GM18498 (cell line): ENCODE data around the gene DSG2.
A peak's percentile ranks its signal among the peaks of the same experiment; 100 is the strongest.

Source experiments
- ATAC-seq: cut with Tn5 transposase; IDR thresholded peaks from one replicate; pipeline ENCODE4 v1.9.1; 2021; ENCODE audit warnings: mild to moderate bottlenecking, moderate library complexity; ENCODE audit not compliant: unreplicated experiment

The DSG2 gene

DNA sequence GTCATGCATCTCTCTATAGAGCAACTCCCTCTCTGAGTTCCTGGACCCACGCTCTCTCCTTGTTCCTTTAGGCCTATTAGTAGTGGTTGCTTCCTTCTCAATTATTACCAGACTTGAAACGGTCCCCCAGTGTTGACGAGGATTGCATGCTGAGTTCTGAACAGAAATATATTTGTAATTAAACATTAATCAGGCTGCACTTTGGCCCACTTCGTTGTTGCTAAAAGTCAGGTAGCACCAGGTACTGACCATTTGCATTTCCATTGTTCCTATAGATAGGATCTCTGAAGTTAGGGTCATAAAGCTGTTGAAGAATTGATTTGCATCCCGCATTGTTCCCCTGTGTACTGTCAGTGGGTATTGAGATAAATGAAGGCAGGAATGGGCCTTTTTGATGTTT is 56.8 kb downstream of the DSG2 start:
- no peak for ATAC-seq

DNA sequence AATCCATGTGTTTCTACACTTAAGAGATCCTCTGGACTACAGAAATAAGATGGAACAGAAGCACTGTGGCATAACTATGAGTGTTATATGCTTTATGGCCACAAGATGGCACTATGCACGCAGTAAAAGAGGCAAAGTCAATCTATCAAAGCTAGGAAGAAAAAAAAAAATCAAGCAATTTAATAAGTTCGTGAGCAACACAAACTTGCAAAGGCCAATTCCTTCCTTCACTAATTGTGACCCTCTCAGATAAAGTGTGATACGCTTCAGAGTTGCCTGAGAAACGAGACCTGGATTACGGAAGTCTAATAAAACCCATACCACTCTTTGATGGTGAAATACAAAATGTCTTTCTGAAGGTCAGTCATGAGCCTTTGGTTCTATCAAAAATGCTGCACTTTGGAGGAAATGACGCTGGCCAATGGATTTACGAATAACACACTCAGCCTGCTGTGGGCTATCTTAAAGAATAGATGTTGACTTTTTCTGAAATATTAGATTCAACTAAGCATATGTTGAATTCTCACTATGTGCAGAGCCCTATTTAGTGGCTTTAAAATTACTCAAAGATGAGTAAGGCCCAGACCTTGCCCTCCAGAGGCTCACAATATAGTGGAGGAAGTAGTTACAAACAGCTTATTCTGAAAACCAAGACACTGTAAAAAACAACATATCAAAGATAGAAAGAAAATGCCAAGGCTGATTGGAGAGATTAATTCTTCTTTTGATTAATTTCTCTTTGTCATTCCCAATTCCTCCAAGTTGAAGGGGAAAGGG is 58.2 kb downstream of the DSG2 start:
- peak; percentile 66 for ATAC-seq

DNA sequence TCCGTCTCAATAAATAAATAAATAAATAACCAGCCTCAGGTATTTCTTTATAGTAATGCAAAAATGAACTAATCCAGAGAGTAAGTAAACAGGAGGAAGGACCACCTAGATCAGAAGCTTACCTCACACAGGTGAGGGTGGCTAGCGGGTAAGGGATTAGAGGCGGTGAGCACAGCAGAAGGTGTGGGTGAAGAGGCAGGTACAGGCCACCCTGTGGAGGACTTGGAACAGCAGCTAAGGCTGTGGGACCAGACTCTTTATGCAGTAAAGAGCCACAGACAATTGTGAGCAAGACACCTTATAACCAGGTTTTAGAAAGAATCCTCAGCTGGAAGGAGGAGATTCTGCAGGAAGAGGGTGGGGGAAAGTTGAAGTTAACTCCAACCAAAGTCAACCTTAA is 59.5 kb downstream of the DSG2 start:
- no peak for ATAC-seq

DNA sequence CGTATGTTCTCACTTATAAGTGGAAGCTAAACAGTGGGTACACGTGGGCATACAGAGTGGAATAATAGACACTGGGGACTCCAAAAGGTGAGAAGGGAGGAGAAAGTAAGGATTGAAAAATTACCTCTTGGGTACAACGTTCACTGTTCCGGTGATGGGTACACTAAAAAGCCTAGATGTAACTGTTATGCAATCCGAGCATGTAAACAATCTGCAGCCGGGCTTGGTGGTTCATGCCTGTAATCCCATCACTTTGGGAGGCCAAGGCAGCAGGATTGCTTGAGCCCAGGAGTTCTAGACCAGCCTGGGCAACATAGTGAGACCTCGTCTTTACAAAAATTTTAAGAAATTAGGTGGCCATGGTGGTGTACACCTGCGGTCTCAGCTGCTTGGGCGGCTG is 60.6 kb downstream of the DSG2 start:
- ATAC-seq: no peak

DNA sequence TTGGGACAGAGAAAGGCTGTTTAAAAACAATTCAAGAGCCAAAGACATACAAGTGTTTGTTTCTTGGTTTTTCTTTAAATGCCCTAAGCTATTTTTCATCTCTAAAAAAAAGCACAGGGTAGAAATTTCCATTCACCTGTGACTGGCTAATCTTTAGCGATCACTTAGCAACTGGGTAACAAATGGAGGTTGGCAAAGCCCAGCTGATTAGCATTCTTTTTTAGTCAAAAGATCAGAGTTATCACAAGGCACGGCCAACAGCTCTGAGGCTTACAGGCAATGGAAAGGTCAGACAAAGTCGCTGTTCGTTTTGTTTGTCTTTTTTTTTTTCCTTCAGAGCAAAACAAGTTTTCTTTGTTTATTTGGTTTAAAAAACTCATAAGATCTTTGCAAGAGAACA is 64.7 kb downstream of the DSG2 start:
- no peak for ATAC-seq

DNA sequence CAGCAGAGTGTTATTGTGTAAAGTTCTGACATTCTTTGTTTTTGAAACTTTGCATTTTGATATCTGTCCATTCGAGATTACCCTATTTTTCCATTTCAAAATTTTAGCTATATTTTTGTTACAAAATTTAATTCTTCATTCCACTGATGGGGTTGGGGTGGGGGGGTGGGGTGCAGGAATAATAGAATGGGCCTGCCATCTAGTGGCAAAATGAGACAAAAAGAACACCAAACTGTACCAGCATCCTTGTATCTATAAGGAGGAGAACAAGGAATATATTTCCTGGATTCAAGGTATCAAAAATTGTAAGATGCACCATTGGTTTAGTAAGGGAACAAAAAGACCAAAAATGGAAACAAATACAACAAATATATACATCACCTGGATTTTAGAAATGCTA is 65.8 kb downstream of the DSG2 start:
- no peak for ATAC-seq

DNA sequence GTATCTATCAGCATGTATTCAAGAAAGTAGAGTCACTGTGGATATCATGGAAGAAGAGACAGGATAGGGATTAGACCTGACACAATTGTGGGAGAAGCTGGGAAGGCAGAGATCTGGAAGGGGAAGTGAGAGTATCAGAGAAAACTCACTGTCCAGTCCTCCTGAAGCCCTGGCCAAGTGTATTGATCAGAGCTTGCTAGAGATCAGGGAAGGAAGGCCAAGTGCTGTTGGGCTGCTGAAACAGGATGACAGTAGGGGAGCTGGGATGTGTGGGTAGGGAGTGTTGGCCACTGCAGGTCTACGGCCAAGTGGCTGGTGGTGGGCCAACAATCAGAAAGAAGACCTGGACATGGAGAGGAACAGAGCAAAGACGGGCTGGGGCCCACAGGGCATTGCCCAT is 67.4 kb downstream of the DSG2 start:
- no peak for ATAC-seq

DNA sequence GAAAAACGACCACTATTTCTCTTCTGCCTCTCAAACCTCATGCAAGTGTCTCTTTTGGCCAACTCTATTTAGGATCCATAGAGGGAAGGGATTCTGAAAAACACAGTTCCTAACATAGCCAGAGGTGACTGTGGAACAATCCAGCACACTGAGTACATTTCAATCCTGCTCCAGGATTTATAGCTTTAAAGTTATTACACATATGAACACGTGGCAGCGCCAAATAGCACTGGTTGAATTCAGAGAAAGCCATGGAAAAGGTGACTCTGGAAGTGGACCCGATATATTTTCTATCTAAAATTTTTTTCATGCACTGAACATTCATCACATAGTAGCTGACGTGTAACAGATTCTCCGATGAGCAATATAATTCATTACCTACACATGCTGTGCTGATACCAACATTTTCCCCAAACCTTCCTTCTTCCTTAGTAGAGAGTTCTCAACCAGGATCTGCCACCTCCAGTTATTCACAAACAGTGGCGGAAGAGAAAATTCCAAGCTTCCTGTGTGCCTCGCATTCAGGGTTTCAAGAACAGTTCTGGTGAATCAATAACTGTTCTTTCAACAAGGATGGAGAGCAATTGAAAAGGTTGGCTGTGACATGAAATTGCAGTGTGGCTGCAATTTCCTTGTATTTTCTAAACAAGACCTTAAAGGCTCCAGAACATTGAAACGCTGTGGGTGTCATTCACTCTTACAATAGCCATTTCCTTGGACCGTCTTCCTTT is 68.0 kb downstream of the DSG2 start:
- no peak for ATAC-seq

DNA sequence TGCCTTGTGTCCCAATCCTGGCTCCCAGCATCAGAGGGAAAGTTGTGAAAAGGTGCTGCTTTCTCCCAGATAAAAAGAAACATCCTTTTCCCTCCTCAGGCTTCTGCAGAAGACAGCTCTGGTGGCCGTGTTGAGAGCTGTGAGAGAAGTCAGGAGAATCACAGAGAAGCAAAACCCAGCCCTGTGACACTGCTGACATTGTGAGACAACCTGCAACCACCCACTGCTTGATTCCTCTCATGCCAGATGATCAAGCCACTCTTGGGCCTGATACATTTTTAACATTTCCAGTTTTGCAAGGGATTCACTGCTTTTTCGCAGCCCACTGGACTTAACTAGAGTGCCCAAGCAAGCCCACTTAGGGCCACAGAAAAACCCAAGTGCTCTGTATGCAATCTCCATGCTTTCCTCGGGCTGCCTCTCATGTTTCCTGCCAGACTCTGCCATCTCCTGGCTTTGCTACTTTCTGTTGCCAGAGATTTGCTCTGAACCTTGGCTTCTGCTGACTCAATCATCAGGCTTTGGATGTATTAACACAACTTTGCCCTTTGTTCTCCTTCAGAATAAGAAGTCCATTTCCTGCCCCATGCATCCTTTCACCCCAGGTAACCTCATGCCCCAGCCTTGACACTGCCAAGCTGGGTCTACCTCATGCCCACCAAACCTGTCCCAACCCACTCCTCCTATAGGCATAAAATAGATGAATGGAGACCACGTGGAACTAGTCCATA is 68.8 kb downstream of the DSG2 start:
- ATAC-seq: no peak

DNA sequence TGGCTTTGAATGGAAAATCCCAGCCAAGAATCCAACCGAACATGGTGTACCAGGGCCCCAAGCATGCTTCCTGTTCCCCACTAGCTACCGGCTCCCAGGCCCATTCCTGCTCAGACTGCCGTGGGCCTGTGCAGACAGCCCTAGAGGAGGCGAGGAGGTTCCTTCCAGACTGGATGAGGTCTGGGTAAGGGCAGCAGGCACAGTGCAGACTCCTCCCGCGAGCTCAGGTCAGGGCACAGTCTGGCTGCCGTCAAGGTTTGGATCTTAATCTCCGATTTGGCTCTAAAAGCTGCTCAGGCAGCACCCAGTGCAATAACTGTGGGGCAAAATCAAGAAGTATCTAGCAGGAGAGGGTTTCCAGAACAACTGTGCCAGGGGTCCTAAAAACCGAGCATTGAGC is 74.4 kb downstream of the DSG2 start:
- ATAC-seq: no peak

DNA sequence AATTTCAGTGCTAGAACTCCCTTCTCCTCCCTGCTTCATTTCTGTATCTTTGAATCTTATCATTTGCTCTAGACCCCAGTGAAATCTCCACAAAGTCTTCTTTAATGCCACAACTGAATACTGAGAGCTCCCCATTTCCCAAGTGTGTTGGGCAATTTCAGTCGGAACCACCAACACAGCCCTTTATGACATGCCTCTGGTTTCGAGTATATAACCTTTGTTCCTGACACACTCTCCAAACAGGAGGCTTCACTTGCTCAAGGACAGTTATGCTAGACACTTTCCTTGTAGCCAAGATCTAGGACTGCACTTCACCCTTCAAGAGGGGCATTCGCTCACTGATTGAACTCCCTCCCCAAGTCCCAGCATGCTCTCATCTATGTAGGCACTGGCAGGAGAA is 75.1 kb downstream of the DSG2 start:
- ATAC-seq: no peak

DNA sequence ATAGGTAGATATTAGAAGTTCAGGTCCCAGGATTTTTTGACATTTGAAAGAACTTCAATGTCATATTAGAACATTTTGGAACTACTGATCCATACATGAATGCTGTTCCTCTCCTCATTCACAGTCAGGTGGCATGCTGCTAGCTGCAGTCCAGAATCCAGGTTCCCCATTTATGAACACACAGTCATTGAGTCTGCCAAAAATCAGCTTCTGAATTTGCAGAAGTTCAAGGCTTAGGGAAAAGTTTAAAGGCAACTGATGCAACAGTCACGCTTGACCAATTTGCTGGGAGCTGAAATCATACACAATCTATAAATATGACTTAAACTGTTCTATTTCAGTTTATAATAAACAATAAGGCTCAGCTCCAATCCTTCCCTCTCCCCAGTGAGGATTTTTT is 76.4 kb downstream of the DSG2 start:
- no peak for ATAC-seq

DNA sequence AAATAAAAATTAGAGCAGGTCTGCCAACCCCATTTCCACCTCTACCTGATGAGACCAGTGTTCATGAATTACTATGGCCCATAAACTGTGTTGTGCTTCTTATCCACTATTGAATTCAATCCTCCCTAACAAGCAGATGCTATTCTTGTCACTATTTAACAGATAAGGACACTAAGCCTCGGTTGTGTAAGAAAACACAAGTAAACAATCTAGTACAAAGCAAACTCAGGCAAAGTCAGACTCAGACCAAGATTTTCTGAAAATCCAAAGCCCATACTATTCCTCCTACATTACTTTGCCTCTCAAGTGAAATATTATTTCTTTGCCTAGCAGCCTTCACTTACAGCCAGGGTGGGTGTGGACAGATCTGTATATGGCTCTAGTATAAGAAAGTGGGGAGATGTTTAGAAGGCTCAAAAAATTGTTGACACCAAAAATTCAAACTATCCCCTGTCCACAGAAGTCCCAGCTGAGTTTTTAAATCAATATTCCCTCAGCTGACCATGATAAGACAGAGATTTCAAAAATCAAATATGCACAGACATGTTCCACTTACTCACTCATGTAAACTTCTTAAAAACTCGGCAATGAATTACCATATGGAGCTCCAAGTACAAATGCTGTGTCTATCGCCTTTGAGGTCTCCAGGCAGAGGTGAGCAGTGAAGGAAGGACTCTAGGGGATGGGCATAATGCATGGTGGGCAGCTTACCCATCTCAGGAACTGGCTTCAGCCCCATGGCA is 77.7 kb downstream of the DSG2 start:
- ATAC-seq: no peak

DNA sequence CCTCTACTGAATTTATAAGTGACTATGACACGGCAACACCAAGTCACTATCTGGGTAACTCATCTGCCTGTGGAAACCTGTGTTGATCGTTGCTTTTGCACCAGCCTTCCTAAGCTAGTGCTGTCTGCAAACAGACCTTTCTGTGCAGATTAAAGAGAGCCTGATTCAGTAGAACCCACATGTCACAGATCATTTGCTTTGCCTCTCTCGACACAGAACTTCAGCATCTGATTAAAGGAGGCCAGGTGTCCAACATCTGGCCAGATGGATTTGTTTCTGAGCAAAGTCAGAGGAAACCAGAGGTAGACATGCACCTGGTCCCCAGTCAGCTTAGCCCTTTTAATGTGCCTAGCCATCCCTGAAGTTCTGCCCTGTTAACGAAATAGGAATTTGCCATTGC is 78.7 kb downstream of the DSG2 start:
- ATAC-seq: no peak

DNA sequence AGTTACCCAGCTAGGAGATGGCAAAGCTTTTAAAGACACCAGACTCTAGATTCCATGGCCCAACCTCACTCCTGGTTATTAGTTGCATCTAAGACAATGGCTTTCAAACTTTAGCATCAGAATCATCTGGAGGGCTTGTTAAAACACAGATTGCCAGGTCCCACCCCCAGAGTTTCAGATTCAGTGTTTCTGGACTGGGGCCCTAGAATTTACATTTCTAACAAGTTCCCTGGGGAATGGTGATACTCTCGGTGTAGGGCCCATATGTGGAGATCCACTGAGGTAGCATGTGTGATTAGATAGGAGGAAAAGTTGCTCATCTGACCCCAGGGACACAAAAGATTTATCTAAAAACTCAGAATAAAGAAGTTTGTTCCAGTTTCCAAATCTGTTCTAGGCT is 79.2 kb downstream of the DSG2 start:
- ATAC-seq: no peak

DNA sequence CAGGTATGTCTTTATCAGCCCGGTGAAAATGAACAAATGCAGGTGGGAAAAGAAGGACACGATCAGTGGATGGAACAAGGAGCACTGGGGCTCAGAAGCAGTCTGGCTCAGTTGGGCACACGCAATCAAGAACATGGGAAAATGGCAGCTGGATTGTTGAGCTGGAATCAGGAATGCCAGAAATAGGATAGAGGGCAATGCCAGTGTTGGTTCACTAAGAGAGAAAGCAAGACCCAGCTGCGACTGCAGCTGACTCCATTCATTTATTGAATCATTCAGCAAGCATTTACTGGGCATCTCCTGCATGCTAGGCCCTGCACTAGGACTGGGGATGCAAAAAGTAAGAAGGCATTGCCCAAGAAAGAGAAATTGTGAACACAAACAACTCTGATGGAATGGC is 80.1 kb downstream of the DSG2 start:
- no peak for ATAC-seq

DNA sequence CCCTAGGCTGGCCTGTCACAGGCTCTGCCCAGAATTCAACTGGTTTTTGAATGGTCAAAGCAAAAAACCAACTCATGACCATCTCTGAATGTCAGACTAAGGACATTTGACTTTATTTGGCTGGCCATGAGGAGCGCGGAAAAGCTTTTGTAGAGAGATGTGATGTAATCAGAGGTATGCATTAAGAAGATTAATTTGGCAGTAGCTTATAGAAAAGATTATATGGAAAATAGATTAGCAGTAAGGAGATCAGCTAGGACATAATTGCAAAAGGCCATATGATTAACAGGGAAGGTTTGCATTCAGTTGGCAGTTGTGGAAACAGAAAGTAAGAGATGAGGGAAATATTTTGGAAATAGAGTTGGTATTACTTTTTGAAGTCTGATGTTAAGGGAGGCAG is 81.4 kb downstream of the DSG2 start:
- ATAC-seq: no peak

DNA sequence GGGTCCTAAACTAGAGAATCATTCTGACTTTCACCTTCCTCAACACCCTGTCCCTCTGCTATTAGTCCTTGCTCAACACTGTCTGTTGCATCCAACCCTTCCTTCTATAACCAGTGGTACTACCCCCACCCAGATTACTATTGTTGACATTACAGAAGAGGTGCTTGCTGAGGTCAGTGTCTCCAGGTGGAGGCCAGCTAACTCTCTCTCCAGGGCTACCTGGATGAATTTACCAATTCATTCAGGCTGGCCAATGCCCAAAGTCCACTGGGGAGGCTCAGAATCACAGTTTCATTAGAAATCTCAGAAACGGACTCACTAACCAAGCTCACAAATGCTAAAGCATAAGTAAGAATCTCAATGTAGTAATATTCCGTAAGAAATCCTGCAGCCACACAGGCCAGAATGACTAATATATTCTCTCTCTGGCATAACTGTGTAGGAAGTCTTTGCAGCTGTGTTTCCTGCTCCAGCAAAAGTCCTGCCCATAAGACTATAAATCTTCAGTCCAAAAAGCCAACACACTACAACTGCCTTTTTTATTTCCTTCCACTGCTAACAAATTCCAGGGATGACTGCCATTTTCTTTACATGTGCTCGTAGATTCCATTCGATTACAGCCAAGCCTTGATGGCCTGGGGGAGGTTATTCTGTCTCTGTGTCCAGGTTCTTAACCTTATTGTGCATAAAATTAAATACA is 83.7 kb downstream of the DSG2 start:
- no peak for ATAC-seq

DNA sequence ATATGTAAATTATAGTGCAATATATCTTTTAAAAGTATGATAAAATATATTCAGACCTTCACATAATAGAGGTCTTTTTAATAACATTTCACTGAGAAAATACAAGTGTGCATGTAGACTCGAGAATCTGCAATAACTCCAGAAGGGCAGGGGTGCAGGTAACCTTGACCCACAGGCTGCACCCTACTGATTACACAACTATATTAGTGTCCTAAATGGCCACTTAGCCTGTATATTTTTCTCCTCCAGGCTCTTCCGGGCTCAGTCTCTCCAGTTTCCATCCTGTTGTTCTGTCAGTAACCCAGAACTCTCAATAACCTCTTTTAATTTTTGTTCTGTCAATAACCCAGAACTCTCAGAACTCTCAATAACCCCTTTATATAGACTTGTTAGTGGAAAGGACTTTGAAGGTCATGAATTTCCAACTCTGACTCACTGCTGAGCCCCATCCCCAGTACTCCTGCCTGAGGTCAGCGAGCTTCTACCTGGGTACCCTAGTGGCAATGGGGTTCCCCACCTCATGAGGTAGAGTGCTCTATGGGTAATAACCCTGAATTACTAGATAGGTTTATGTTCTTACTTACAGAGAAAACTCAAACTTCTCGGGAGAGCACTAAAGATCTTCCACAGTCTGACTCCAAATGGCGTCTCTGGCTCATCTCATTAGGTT is 85.3 kb downstream of the DSG2 start:
- ATAC-seq: no peak

DNA sequence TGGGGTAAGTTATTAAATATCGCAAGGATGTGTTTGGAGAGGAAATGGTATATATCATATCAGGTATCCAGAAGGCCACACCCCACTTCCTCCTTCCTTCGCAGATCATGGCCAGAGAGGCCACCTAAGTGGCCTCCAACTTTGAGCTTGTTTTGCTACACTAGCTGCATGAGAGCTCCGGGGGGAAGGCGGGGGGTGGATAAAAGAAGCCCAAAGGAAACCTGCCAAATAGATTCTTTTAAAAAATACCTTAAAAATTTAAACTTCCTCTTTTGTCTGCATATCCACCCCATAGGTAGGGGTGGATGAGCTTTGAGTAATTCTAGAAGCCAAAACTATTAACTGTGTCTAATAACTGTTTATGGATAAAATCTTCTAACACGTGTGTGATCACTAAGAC is 88.0 kb downstream of the DSG2 start:
- ATAC-seq: no peak
